ENCODE measurements around the gene SYTL4.

SYTL4 gene

DNA sequence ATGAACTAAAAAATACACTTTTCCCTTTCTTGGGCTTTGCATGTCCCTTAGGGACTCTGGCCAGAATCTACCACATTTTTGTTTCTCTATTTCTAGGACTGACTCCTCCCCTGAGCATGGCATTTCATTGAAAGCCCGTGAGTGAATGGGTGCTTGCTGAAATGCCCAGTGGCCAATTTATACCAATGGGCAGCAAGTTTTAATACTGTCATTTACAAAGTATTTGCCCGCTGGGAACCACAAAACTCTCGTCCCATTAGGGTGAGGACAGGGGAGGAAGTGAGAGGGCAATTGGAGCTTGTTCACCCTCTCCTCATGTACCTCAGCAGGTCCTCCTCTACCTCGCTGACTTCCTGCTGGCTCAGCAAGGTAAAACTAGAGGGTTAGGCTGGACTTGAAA lies 86.8 kb downstream of the SYTL4 start:
- DNase-seq: no peak

DNA sequence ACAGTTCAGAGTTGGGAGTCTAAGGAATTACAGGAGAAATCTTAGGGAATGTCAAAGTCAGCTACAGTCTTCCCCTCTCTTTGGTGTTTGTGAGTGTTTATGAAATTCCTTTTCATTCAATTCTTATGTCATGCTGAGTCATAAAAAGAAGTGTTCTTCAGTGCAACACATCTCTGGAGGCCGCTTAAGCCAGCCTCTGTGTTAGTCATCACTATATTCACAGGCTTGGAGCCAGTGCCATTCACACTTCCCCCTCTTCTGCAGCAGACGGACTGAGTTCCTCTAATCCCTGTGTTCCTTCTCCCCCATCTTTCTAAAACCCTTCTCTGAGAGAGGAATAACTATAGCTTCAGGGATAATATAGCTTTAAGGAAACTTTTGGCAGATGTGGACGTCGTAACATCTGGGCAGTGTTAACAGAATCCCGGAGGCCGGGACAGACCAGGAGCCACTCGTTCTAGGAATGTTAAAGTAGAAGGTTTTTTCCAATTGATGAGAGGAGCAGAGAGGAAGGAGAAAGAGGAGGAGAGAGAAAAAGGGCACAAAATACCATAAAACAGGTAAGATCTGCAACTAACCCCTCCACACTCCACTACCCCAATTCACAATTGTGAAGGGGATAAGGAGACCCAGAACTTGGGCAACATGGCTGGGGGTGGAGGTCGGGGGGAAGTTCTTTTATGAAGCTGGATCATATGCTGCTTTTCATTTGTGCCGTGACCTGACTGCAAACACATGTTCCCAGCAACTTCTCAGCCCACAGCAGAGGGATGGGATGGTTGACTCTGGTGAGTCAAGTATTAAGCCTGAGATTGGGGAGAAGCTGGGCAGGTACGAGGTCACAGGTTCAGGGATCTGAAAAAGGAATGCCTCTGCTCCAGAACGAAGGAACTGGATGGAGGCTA lies 87.7 kb downstream of the SYTL4 start, which contains the start of gene SRPX2:
SRPX2 (plus strand) TSS at position 244 of the 905 bp plus-strand sequence. CDS start 2,124 bp downstream, outside the sequence.
- peak; percentile 70 for DNase-seq

DNA sequence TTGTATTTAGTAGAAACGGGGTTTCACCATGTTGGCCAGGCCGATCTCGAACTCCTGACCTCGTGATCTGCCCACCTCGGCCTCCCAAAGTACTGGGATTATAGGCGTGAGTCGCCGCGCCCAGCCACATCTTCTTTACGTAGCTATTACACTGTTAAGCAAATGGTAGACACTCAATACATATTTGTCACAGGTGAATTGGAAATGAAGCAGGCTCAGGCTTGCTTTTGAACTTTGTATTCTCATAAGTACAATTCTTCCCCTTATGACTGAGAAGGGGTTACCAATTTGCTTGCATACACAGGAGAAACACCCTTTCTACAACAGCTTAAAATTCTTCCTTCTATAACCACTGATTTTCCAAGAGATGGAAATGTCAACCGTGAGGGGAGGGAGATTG lies 88.7 kb downstream of the SYTL4 start:
- no peak for DNase-seq

DNA sequence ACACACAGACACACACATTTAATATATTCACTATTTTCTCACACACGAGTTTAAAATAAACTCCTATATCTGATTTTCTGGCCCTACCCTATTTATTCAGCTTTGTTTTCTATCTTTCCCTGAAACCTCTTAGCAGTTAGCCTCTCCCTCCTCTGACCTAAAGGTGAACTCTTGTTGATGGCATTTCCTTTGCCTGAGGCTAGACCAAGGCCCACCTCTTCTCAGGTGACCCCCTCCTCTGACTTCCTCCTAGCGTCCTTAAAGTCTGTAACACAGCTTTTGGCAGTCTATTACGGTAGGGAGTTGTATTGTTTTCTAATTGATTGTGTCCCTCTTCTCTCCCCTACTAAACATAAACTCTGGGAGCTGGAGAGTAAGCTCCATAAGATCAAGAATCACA lies 89.6 kb downstream of the SYTL4 start:
- no peak for DNase-seq

DNA sequence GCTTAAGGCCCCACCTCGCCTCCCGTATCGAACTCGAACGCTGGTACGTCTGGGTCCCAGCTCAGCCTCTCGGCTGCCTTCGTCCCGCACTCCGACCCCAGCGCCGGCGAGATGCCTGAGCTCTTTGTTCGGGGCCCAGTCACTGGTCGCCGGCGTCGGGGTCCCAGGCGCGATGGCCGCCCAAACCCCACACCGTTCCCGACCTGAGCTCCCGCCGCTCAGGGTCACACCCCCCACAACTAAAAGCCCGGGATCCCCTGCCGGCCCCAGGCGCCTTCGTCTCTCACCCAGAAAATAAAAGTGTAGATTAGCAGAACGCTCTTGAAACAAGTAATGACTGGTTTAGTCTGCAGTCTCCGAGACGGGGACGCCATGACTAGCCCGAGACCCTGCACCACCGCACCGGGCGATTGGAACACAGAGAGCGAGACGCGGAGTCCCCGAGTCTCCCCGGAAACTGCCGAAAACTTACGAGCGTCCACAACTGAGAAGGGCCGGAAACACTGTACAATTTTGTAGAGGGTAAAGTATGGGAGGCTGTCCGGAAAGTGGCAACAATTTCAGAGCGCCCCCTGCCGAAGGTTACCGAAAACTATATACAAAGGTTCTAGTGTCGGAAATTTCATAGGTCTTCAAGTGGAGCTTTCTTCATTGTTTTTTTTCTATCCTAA lies 95.5 kb downstream of the SYTL4 start, which contains the start of gene TSPAN6:
TSPAN6 (minus strand) TSS at position 486 of the 671 bp plus-strand sequence; CDS start at position 374, 112 bp downstream.
- peak; percentile 93 for DNase-seq

DNA sequence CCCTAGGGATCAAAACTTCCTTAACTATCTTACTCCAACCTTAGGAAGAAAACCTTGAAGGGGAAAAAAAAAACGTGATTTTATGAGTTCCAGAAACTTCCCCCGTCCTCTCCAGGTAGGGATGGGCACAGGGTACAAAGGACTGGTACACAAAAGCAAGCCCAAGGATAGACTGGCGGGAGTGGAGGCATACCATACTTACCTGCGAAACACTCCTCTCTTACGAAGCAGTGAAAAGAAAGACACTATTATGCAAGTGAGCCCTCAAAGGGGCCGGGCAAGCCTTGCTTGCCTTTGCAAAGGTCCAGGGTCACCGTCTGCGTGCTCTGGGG lies 96.0 kb downstream of the SYTL4 start:
- DNase-seq: no peak

DNA sequence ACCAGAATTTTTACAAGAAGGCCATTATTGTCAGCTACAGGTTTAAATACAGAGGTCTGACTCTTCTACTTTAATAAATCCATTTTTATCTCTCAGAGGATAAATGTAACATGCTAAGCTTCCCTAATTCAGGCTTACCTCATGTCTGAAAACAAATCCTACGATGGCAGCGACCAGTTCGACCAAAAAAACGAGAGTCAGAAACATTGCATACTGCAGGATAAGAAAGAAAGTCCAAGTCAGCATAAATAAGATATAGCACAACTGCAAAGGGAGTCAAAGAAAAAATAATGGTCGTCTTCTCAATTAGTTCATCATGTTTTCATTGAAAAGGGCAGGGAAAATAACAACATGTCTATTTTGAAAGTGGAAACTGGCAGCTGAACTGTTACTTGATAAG lies 96.9 kb downstream of the SYTL4 start:
- DNase-seq: no peak

DNA sequence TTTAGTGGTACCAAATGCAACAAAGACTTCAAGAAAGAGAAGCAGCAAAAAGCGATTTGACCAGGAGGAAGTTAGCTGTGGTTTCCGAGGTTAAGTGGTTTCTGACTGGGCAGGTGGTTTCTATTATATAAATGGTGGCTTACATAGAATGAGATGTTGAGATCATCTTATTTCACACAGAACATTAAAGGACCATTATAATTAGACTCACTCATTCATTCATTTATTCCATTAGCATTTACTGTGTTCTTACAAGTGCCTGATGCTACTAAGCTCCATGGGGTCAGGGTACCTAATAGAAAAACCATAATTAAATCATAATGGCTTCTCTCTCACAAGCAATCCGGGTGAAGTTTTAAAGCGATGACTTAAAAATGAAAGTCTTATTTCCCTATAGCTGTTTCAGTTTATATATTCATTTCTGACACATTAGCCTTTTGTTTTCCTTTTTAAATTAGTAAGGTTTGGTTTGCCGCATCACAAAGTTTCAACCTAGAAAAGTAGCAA lies 105.9 kb downstream of the SYTL4 start:
- DNase-seq: no peak

All from islet precursor cell (in vitro differentiated cells).